Ureter (tissue), 1 donor: ENCODE results near the gene COL3A1. TPM values are rescaled to one million over a fixed set of nuclear protein-coding genes. Genes with fewer than 3 reads are reported as not detected.

Experiments used
- DNase-seq: peaks from one replicate; pipeline ENCODE4 v3.0.0-alpha.2; 2020; ENCODE audit warnings: low spot score
- total RNA-seq: library from RNA; stranded (reverse); gene quantifications from one replicate; pipeline ENCODE4 v1.2.4, GENCODE V29; 2023
- donor health status: DM: yes; HTN: yes; CAD: no.

Gene COL3A1
- total RNA-seq, 1 donor from 2014 or later: 174 TPM

DNA sequence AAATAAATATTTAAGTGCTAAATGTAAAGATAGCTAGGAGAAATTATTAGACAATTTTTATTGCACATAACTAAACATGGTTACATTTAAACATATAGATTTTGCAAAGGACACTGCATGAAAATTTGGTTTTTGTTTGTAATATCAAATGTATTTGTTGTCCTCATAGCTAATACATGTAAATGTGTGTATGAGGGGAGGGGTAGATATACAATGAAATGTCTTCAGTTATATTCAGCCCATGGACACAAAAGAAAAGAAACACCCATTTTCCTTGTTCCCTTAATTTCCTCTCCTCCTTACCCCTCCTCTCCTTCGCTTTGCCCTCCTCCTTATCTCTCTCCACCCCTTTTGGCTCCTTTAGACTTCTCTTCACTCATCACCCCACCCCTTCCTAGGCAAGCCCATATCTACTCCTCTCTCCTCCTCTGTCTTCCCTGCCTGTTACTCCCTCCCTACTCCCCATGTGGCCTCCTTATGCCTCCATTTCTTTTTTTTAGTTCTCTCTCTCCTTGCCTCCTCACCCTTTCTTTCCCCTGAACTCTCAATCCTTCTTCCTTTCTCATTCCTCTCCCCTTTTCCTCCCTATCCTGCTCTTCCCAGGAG lies 1.4 kb downstream of the COL3A1 start:
- DNase-seq: no peak

DNA sequence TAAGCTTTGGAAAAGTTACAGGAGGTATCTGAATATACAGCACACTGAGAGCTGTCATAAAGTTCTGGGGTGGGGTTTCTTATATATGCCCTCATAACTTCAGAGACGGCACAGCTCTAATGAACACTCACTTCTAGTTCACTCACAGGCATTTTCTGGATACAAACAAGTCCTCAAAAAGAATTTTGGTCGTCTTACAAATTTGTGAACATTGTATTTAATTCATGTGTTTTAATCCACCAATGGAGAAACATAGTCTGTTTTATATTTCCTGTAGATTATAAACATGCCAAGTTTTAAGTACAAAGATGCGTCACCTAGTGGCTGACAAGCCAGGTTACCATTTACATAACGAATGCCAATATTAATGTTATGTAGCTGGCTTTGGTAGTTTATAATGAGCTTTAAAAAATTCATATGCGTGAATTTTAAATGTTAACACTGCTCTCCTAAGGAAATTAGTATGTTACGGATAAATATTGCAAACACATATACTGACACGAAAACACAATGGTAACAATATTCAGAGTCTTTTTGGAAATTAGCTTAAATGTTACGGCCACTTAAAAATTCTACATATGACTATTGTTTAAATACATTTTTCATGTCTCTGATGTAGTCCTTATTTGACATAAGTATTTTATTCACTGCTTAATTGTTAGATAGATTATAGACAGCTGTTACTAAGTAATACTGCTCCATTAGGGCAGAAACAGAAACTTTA lies 2.5 kb downstream of the COL3A1 start:
- no peak for DNase-seq

DNA sequence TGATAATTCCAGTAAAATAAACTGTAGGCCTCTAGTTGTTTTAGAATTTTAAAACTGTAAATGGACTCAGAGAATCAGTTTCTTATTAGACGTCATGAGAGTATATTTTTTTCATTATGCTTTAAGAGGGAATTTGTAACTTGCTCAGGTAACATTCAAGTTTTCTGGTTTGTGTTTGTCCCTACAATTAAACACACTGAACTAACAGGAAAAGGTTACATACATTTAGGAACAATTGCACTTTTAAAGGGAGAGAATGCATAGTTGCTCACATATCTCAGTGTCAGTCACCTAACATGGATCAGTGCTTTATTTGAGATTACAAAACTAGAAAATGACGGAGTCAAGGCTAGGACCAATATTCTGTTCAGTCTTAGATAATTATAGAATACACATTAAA lies 3.1 kb downstream of the COL3A1 start:
- DNase-seq: no peak

DNA sequence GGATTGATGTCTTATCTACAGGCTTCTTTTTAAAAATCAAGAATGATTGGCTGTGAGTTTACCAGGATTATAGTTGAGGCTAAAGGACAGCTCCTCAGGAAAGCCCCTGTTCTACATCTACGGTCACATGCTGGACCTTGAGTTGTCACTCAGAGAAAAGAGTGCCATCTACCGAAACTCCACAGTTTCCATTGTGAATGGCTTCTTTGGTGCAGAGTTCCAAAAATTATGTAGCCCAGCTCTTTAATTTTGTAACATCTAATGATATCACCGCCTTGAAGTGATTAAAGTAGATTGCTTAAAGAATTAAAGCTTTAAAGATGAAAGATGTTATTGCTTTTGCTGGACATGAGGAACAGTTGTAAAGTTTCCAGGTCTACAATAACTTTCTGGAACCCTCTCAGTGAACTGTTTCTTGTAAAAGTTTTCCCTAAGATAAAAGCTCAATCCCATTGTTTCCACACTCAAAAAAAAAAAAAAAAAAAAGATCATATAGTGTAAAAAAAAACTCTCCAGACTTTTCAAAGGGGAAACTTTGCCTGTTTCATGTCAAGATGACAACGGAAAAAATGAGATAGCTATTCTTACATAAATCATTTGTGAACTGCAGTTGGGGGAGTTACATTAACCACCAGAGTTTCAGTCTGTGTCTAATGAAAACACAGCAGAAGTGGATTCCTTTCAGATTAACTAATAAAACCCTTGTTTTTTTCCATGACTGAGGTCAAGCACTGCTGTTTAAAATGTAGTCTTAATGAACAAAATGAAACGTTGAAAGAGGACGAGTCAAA lies 4.3 kb downstream of the COL3A1 start:
- DNase-seq: no peak

DNA sequence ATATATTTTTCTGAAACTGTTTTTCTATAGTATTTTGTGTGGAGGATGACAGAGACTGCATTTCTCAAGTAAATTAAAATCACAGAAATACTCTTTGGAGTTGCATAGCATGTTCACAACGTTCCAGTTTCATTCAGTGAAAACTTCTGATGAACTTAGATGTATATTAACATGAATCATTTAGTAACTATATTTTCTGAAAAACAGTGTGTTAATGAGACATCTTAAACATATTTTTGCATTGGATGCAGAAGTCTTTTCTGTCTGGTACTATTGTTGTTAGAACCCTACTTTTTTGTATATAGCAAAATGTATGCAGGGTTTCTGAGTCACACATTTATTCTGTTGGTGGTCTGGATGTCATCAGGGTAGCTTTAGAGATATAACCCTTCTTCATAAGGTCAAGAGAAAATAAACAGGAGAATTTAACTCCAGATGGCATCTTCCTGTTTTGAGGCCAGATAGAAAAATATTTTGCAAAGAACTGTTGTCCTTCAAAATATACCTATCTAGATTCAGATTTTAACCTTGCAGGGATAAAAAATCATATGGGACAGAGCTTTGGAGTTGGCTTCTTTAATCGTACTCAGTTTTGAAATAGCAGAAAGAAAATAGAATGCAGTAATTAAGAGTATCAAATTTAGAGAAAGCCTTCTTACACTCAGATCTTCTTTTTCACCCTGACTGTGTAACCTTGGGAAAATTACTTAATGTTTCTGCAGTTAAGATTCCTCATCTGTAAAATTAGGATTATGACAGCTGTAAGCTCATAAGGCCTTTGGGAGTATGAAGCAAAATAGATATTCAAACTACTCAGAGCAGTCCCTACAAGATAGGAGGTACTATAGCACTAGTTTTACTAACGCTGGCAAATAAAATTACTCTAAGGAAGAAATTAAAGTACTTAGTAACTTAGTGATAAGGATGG lies 5.3 kb downstream of the COL3A1 start:
- no peak for DNase-seq

DNA sequence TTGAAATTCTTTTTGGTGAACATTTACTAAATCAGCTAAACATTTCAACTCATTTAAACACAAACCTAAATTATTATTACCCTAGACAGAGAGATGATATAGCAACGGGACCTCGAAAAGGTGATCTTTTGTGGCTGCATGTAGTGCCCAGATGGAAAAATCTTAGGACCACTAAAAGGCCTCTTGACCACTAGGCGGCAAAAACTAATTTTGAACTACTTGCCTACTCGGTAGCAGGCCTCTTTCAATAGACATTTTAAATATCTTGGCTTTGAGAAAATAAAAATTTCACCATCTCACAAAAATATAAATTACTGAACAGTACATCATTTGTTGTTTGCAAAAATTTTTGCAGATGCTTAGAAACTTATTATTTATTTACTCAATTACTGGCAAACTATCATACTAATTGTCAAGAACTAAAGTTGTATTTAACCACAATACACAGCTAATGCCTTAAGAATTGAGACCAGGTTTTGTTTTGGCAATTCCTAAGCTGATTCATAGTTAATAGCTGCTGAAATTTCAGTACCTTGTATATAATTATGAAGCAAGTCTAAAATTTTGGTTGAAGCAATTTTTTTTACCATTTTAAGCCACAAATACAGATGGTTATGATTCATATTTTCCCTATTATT lies 9.4 kb downstream of the COL3A1 start:
- DNase-seq: no peak

DNA sequence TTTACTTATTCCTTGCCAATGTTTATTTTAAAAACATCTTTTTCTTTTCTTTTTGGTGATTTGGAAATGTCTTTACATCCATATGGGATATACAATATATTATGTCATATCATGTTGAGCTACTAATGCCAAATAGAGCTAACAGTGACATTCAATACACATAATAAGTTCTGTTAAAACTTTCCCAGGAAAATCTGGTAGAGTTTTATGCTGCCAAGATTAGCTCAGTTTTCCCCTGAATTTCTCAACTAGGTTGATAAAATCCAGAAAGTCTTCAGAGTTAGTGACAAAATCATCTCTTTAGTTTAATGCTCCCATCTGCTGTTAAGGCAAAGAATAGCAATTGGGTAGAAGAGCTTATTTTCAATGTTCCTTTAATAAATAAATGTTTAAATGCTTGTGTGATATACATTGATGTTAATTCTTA lies 9.9 kb downstream of the COL3A1 start:
- DNase-seq: no peak

DNA sequence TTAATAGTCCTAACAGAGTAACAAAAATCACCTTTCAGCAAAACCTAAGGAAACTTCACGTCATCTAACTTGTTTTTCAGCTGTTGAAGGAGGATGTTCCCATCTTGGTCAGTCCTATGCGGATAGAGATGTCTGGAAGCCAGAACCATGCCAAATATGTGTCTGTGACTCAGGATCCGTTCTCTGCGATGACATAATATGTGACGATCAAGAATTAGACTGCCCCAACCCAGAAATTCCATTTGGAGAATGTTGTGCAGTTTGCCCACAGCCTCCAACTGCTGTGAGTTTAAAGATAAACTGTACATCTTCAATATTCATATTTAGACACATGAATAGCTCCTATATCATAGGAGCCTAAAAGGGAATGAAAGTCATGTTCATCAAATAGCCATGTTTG lies 10.5 kb downstream of the COL3A1 start:
- no peak for DNase-seq

DNA sequence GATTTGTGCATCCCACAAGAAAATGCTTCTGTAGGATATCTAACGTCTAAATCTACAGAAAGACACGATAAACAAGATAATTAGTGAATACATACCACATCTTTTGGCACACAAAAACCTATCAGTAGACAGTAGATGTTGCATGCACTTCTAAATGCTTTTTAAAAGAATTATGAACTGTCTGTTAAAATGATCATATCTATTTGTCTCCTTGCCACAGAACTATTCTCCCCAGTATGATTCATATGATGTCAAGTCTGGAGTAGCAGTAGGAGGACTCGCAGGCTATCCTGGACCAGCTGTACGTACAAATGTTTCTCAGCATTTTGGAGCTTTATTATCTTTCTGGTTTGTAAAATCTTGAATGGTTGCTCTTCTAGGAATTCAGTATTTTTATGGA lies 12.7 kb downstream of the COL3A1 start:
- no peak for DNase-seq

DNA sequence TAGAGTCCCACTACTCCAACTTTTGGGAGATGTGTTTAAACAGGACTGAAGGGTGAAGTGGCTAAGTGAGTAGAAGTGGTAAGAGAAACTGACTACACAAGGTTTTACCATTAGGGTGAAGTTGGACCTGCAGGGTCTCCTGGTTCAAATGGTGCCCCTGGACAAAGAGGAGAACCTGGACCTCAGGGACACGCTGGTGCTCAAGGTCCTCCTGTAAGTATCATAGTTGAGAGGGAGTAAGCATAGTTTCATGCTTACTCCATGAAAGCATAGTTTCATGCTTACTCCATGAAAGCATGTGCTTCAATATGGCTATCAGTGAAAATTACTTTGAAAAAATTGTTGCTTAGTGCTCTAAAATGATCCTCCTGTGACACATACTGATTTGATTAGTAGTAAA lies 19.1 kb downstream of the COL3A1 start:
- DNase-seq: no peak

DNA sequence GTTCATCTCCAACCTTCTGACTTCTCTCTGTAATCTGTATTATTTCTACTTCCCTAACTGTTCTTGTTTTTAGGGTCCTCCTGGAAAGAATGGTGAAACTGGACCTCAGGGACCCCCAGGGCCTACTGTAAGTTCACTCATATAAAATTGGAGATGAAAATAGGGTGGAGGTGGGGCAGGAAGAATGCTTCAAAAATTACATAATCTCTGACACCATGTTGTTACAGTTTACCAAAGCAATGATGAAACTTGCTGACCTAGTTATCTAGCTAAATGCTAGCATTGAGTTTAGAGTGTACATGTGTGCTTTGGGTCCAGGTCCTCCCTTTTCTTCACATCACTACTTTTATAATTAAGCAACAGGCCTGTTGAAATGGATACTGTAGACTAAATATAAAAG lies 23.1 kb downstream of the COL3A1 start:
- DNase-seq: no peak

DNA sequence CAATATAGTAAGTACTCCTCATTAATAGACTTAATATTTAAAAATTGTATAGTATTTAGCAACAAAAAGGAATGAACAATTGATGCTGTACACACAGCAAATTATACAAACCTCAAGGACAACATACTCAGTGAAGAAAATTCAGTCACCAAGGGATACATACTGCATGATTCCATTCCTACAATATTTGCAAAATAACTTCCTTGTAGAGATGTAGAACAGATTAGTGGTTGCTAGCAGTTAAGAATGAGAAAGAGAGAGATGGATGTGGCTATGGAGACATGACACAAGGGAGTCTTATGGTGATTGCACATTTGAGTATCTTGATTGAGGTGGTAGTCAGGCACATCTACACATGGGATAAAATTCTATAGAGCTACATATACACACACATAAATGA lies 26.0 kb downstream of the COL3A1 start:
- DNase-seq: no peak

DNA sequence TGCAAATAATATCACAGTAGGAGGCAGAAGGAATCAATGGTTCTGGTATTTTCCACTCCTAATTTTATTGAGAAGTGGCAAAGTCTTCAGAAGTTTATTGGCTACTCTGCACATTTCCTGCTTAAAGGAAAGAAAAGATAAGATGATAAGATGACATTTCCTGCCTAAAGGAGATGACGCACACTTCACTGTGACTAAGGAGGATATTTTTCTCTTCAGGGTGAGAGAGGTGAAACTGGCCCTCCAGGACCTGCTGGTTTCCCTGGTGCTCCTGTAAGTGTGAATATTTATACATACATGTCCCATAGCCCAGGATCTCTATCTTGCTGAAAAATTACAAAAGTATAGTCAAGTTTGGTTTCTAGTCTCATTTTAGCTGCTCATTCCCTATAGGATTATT lies 27.9 kb downstream of the COL3A1 start:
- DNase-seq: no peak

DNA sequence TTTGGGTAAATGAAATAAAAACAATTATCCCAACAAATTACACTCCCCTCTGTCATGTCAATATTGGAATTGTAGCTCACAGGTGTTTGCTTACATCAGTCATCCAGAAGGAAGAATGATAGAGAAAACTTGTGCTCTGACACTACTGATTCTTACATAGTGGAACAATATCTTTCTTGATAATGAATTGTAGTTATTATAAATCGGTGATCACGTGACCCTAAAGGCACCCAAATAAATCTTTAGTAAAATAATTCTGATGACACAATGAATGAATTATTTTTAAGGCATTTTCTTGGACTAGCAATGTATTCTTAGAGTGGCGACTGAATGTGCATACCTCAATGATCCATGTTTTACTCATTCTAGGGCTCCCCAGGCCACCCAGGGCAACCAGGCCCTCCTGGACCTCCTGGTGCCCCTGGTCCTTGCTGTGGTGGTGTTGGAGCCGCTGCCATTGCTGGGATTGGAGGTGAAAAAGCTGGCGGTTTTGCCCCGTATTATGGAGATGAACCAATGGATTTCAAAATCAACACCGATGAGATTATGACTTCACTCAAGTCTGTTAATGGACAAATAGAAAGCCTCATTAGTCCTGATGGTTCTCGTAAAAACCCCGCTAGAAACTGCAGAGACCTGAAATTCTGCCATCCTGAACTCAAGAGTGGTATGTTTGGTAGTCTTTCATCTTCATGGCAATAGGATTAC lies 34.5 kb downstream of the COL3A1 start:
- DNase-seq: no peak

DNA sequence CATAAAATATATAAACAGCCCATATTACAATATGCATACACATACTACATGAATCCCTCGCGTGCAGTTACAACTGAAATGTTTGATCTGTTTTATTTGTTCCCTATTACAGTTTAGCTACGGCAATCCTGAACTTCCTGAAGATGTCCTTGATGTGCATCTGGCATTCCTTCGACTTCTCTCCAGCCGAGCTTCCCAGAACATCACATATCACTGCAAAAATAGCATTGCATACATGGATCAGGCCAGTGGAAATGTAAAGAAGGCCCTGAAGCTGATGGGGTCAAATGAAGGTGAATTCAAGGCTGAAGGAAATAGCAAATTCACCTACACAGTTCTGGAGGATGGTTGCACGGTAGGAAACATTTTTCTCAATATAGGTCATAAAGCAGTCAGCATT lies 36.4 kb downstream of the COL3A1 start:
- DNase-seq: no peak

DNA sequence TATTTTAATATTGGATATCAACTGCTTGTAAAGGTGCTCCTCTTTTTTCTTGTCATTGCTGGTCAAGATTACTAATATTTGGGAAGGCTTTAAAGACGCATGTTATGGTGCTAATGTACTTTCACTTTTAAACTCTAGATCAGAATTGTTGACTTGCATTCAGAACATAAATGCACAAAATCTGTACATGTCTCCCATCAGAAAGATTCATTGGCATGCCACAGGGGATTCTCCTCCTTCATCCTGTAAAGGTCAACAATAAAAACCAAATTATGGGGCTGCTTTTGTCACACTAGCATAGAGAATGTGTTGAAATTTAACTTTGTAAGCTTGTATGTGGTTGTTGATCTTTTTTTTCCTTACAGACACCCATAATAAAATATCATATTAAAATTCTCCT lies 38.2 kb downstream of the COL3A1 start:
- no peak for DNase-seq

DNA sequence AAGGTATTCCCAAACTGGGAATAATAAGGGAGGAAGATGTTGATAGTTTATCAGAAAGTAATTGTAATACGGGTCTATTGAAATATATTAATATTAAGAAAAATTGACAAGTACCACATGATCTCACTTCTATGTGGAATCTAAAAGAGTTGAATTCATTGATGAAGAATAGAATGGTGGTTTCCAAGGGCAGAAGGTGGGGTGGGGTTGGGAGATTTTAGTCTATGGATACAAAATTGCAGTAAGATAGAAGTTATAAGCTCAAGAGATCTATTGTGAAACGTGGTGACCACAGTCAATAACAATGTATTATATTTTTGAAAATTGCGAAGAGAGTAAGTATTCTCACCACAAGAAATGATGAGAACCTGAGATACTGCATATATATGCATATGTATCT lies 38.9 kb downstream of the COL3A1 start:
- DNase-seq: no peak

DNA sequence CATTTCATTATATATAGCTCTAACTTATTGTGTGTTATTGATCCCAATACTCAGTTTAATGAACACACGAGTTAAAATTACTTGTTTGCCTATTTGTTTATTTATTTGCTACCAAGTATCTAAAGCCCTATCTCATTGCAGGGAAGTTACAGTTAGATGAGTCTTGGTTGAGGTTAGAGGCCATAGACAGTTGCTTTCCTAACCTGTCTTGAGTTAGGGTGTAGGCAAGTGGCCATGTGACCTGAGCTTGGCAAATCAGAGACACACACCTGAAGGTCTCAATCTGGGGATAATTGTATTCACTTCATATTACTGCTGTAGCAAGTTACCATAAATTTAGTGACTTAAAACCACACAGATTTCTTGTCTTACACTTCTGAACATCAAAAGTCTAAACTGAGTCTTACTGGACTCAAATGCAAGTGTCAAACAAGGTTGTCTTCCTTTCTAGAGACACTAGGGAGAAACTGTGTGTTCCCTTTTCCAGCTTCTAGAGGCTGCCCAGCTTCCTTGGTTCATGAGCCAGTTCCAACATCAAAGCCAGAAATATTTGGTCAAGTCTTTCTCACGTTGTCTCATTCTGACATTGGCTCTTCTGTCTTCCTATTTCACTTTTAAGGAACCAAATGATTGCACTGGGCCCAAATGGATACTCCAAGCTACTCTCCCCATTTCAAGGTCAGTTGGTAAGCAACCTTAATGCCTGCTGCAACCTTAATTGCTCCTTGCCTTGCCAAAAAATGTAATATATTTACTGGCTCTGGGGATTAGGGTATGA lies 39.7 kb downstream of the COL3A1 start:
- no peak for DNase-seq

DNA sequence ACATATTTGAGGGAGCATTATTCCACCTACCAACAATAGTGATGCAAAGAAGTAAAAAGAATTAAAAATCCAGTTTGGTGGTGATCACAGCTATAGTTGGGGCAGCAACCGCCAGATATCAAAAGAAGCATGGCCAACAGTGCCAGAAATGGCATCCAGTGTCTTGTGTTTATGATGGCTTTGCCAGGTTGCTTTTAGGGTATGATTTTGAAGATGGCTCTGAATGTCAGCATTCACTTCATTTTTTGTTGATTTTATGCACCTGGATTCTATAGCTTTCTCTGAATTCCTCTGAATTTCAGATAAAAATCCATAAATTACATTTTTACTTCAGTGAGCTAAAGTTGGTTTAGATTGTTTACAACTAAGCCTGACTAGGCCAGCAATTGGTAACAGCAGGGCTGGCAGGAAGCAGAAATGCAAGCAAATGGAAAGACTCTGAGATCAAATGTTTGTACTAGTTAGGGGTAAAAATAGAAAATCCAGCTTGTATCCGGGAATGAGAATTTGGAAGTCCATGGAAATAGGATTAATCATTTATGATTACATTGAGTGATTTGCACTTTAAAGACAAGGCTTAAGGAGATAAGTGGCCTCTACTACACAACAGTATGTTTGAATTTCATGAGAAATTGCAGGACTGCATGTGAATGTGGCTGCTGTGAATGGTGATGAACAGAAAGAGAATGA lies 40.4 kb downstream of the COL3A1 start:
- no peak for DNase-seq
